ENCODE results near the gene UROS.

- TF ChIP-seq CTCF (IDR thresholded peaks at IDR 0.05) (no peak), EP300 (IDR thresholded peaks at IDR 0.05; ENCODE audit: borderline replicate concordance in 1 of 2, low read depth in 1 of 2, low read length in 1 of 2) (no peak), RXRA (IDR thresholded peaks at IDR 0.05; ENCODE audit: borderline replicate concordance, low read depth) (no peak), POLR2AphosphoS5 (IDR thresholded peaks at IDR 0.05; ENCODE audit: low read depth, low read length) (no peak), RCOR1 (IDR thresholded peaks at IDR 0.05; ENCODE audit: low read length) (no peak)
These were observed 42.1 kb upstream of the UROS start for GRCh38 chr10:125865120-125865519.
